ENCODE data around the gene CRYGS.

DNA sequence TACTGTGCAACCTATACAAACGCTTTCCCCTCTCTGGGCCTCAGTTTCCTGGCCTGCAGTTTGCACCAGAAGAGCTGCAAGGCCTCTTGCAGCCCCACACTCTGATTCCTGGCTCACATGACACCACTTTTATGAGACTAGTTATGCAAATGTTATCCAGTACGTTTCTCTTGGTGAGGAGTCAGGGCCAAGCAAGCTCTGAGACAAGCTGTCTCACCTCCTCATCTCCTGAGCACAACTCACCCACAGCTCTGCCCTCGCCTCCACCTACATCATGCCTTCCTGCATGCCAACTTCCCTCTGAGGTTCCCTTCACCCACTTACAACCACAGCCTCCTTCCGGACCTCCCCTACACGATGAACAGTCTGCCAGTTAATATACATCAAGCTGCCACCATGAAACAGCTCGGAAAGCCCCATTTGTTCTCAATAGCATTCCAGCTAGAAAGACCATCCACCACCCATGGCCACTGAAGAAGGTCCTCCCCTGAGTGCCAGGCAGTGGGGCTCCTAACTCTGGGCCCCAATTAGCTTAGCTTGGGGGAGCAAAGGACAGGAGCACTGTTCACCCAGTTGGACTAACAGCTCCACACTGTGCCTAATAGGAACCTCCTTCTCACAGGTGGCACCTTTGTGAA is 25.0 kb downstream of the CRYGS start:
- TF ChIP-seq, protein P1, sequence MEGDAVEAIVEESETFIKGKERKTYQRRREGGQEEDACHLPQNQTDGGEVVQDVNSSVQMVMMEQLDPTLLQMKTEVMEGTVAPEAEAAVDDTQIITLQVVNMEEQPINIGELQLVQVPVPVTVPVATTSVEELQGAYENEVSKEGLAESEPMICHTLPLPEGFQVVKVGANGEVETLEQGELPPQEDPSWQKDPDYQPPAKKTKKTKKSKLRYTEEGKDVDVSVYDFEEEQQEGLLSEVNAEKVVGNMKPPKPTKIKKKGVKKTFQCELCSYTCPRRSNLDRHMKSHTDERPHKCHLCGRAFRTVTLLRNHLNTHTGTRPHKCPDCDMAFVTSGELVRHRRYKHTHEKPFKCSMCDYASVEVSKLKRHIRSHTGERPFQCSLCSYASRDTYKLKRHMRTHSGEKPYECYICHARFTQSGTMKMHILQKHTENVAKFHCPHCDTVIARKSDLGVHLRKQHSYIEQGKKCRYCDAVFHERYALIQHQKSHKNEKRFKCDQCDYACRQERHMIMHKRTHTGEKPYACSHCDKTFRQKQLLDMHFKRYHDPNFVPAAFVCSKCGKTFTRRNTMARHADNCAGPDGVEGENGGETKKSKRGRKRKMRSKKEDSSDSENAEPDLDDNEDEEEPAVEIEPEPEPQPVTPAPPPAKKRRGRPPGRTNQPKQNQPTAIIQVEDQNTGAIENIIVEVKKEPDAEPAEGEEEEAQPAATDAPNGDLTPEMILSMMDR (conservative IDR thresholded peaks at IDR 0.05; ENCODE audit: low read depth in 2 of 2), result no peak
- TF ChIP-seq EZH2 (IDR thresholded peaks at IDR 0.05; ENCODE audit: low read depth, unreplicated experiment) (no peak), CREB1 (CRISPR knock-in tag; IDR thresholded peaks at IDR 0.05; ENCODE audit: low read depth) (no peak), POLR2AphosphoS5 (IDR thresholded peaks at IDR 0.05; ENCODE audit: low read depth) (no peak), EZH2phosphoT487 (IDR thresholded peaks at IDR 0.05; ENCODE audit: unreplicated experiment) (no peak)
- TF ChIP-seq, protein P2, sequence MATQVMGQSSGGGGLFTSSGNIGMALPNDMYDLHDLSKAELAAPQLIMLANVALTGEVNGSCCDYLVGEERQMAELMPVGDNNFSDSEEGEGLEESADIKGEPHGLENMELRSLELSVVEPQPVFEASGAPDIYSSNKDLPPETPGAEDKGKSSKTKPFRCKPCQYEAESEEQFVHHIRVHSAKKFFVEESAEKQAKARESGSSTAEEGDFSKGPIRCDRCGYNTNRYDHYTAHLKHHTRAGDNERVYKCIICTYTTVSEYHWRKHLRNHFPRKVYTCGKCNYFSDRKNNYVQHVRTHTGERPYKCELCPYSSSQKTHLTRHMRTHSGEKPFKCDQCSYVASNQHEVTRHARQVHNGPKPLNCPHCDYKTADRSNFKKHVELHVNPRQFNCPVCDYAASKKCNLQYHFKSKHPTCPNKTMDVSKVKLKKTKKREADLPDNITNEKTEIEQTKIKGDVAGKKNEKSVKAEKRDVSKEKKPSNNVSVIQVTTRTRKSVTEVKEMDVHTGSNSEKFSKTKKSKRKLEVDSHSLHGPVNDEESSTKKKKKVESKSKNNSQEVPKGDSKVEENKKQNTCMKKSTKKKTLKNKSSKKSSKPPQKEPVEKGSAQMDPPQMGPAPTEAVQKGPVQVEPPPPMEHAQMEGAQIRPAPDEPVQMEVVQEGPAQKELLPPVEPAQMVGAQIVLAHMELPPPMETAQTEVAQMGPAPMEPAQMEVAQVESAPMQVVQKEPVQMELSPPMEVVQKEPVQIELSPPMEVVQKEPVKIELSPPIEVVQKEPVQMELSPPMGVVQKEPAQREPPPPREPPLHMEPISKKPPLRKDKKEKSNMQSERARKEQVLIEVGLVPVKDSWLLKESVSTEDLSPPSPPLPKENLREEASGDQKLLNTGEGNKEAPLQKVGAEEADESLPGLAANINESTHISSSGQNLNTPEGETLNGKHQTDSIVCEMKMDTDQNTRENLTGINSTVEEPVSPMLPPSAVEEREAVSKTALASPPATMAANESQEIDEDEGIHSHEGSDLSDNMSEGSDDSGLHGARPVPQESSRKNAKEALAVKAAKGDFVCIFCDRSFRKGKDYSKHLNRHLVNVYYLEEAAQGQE (IDR thresholded peaks at IDR 0.05; ENCODE audit: unreplicated experiment), result no peak

Data from GM23338 (cell line).